ENCODE data around the gene RUFY4. TPM values are rescaled to one million over a fixed set of nuclear protein-coding genes. Genes with fewer than 3 reads are reported as not detected.

The RUFY4 gene
- total RNA-seq: not detected in 2 replicates

GRCh38 chr2:218068721-218069334 lies at the start of gene RUFY4:
RUFY4 (plus strand) TSS chr2:218069253; CDS start chr2:218070606, 1,353 bp downstream.

GRCh38 chr2:218125626-218126080 lies 56.6 kb downstream of the RUFY4 start, which contains the start of gene CXCR2:
CXCR2 (plus strand) TSS chr2:218126028; CDS start chr2:218134802, 8,774 bp downstream.

Other genes with a start within 250 kb of the RUFY4 start
- 4.3 and 8.8 TPM in 2 replicates for gene TNS1, start 66.3 kb upstream of the RUFY4 start, total RNA-seq
- gene CXCR2, start 56.8 kb downstream of the RUFY4 start, total RNA-seq: 0.09 and 0.56 TPM in 2 replicates
- gene CXCR1, start 97.7 kb downstream of the RUFY4 start, total RNA-seq: not detected in 2 replicates
- 512 and 604 TPM in 2 replicates for gene ARPC2, start 147.9 kb downstream of the RUFY4 start, total RNA-seq
- gene GPBAR1, start 191.8 kb downstream of the RUFY4 start, total RNA-seq: 0.56 TPM in 1 of 2 replicates, not detected in the other
- 179 and 196 TPM in 2 replicates for gene AAMP, start 200.9 kb downstream of the RUFY4 start, total RNA-seq
- gene PNKD, start 201.3 kb downstream of the RUFY4 start, total RNA-seq: 41.7 and 45.4 TPM in 2 replicates
- gene TMBIM1, start 223.2 kb downstream of the RUFY4 start, total RNA-seq: 333 and 422 TPM in 2 replicates